ENCODE data around the gene TEX19. TPM values are rescaled to one million over a fixed set of nuclear protein-coding genes. Genes with fewer than 3 reads are reported as not detected.

TEX19 gene
- total and polyA plus RNA-seq, 9 of the 15 experiments (the other 6 are each of a cell fraction or from before 2014, with no cell fraction given): 0.10 to 4.9 (median 1.9) TPM

- TF ChIP-seq MITF (IDR thresholded peaks at IDR 0.05) (no peak), SIN3A (IDR thresholded peaks at IDR 0.05; ENCODE audit: borderline replicate concordance in 2 of 2, control insufficient read depth in 1 of 2, low read depth in 2 of 2, low read length in 2 of 2) (no peak), ZC3H4 (CRISPR knock-in tag; IDR thresholded peaks at IDR 0.05; ENCODE audit: borderline replicate concordance) (0 out of 2 replicates have a peak, but pooled peaks have one; percentile 39), ZNF197 (CRISPR knock-in tag; IDR thresholded peaks at IDR 0.05; ENCODE audit: low read depth) (no peak), HBP1 (CRISPR knock-in tag; IDR thresholded peaks at IDR 0.05) (no peak)
Observed at GRCh38 chr17:82309656-82310570, 49.1 kb upstream of the TEX19 start (continued).

- H3K27me3 ChIP-seq (ENCODE audit: control insufficient read depth in 2 of 2, insufficient read depth in 2 of 2, low read length in 2 of 2): no peaks in the 10 kb centered on the region
- H3K4me2 ChIP-seq (ENCODE audit: insufficient read depth, low read length): no peak overlapping the region
- ATAC-seq (no peak), FAIRE-seq (no peak), DNase-seq (ENCODE audit: extremely low read depth in 1 of 4, low spot score in 3 of 4) (no peak)
- peak overlapping the region; percentile 52; the same call in 1 of the 2 replicates for H2AFZ ChIP-seq (ENCODE audit: low read depth, low read length)
- in situ Hi-C loops (cut with MboI): no loop called here
- intact Hi-C loops (cut with micrococcal nuclease): no loop called here
- H3K9me1 ChIP-seq (ENCODE audit: control insufficient read depth, insufficient read depth, low read length): no peaks in the 10 kb centered on the region
- H3K36me3 ChIP-seq (ENCODE audit: control insufficient read depth, insufficient read depth, low read length): no peaks in the 10 kb centered on the region
- no peak overlapping the region for H3K4me3 ChIP-seq
- CTCF ChIA-PET (ENCODE audit: low intra/inter-chr PET ratio): no interaction called here
- peak overlapping the region in 1 of 2 experiments; percentile 72; a peak in 2 of 4 replicates for H3K9ac ChIP-seq (ENCODE audit: insufficient read depth in 1 of 2, low read depth in 2 of 2, low read length in 2 of 2)
- H3K4me1 ChIP-seq (replicated peaks in 1 of 2; ENCODE audit: control insufficient read depth in 2 of 2, insufficient read depth in 2 of 2, low read length in 2 of 2): peaks cover 9 to 49% of the 10 kb centered on the region in 2 experiments; a peak in 4 of 5 replicates
- WGBS (ENCODE audit: insufficient coverage, low coverage, missing lambda C conversion rate): 44% methylated on average over 21 of the region's 21 CpGs
- no peaks in the 10 kb centered on the region for H3K79me2 ChIP-seq (ENCODE audit: control insufficient read depth, insufficient read depth, low read length)
- no TSS peak for BruUV-seq (replicated peaks)
- no peaks in the 10 kb centered on the region for H4K20me1 ChIP-seq (replicated peaks; ENCODE audit: control insufficient read depth, insufficient read depth, low read length)
- H3K9me3 ChIP-seq (replicated peaks; ENCODE audit: control insufficient read depth, insufficient read depth, low read depth, low read length): no peaks in the 10 kb centered on the region
- POLR2A ChIA-PET: no interaction called here
- H3K27ac ChIP-seq (ENCODE audit: extremely low read depth, low read depth, low read length): no peak overlapping the region
- TF ChIP-seq ZNF224 (CRISPR knock-in tag; IDR thresholded peaks at IDR 0.05) (no peak), HNRNPUL1 (IDR thresholded peaks at IDR 0.05; ENCODE audit: low read length) (no peak), RFX5 (IDR thresholded peaks at IDR 0.05; ENCODE audit: low read depth, low read length) (no peak), IRF9 (tag; IDR thresholded peaks at IDR 0.05) (no peak), FUS (optimal IDR thresholded peaks at IDR 0.05; ENCODE audit: low read depth, low read length) (no peak), RAD51 (IDR thresholded peaks at IDR 0.05; ENCODE audit: borderline replicate concordance, low read depth) (no peak), GABPA (tag; conservative IDR thresholded peaks at IDR 0.05; ENCODE audit: low read depth) (no peak), TAF1 (IDR thresholded peaks at IDR 0.05; ENCODE audit: control insufficient read depth, extremely low read depth, insufficient read depth, low read length, severe bottlenecking) (no peak), ZNF431 (CRISPR knock-in tag; IDR thresholded peaks at IDR 0.05) (no peak), NELFE (IDR thresholded peaks at IDR 0.05; ENCODE audit: insufficient read depth, insufficient read length) (no peak), ZNF561 (CRISPR knock-in tag; conservative IDR thresholded peaks at IDR 0.05) (no peak)
Observed at GRCh38 chr17:82310877-82311276, 48.2 kb upstream of the TEX19 start.
